Retinal pigment epithelial cell (primary cell): ENCODE results near the gene MYBPHL.

Source experiments
- DNase-seq: peaks from one replicate; pipeline ENCODE4 v3.0.0-alpha.2; 2010; ENCODE audit warnings: low read depth
- H3K4me3 ChIP-seq: 2 replicates; pipeline ENCODE4 v1.5.1; 2011; ENCODE audit warnings: mild to moderate bottlenecking, low read length, control low read depth, moderate library complexity
- CTCF ChIP-seq: conservative IDR thresholded peaks from 2 replicates; pipeline ENCODE4 v1.5.1; 2011; ENCODE audit warnings: low read depth, low read length, control low read depth, inconsistent platforms

MYBPHL gene

GRCh38 chr1:109252893-109253802 lies 53.7 kb downstream of the MYBPHL start:
- no peak for TF ChIP-seq CTCF
- no peak for DNase-seq
- H3K4me3 ChIP-seq = no peak overlapping the region

GRCh38 chr1:109252167-109252892 lies 54.5 kb downstream of the MYBPHL start:
- TF ChIP-seq CTCF = no peak
- DNase-seq = no peak
- no peak overlapping the region for H3K4me3 ChIP-seq

- H3K4me3 ChIP-seq = no peak overlapping the region
- DNase-seq = no peak
- no peak for TF ChIP-seq CTCF
These were observed 55.3 kb downstream of the MYBPHL start for GRCh38 chr1:109251277-109252166.

- peak overlapping the region; percentile 32 for H3K4me3 ChIP-seq
- TF ChIP-seq CTCF = no peak
- no peak for DNase-seq
These were observed 56.1 kb downstream of the MYBPHL start for GRCh38 chr1:109250454-109251276.

- TF ChIP-seq CTCF = no peak
- no peak for DNase-seq
- peak overlapping the region; percentile 32 for H3K4me3 ChIP-seq
These were observed 57.0 kb downstream of the MYBPHL start for GRCh38 chr1:109249654-109250401.
